Cardiac muscle cell (in vitro differentiated cells and primary cell): Measurements from ENCODE around the gene ANO5. TPM values are rescaled to one million over a fixed set of nuclear protein-coding genes. Genes with fewer than 3 reads are reported as not detected.

ENCODE experiments used
- DNase-seq, 2 donors: peaks; one replicate each; pipeline versions ENCODE4 v3.0.0 to v3.0.0-alpha.2; 2010 to 2017; ENCODE audit warnings: low read depth in 1 of 2, low spot score in 1 of 2
- H3K27ac ChIP-seq: fragments of 200-600 bp; sonication (generic); 2 replicates; pipeline ENCODE4 v1.5.1; 2016
- H3K27me3 ChIP-seq: fragments of 200-600 bp; sonication (generic); 2 replicates; pipeline ENCODE4 v1.6.0; 2016; ENCODE audit warnings: control low read depth
- H3K36me3 ChIP-seq: fragments of 200-600 bp; sonication (generic); 2 replicates; pipeline ENCODE4 v1.5.1; 2016; ENCODE audit warnings: control low read depth
- H3K4me1 ChIP-seq: fragments of 200-600 bp; sonication (generic); 2 replicates; pipeline ENCODE4 v1.8.1; 2017; ENCODE audit warnings: low read depth, mild to moderate bottlenecking, mixed run types
- H3K4me3 ChIP-seq: fragments of 200-600 bp; sonication (generic); 2 replicates; pipeline ENCODE4 v1.5.1; 2016; ENCODE audit warnings: mild to moderate bottlenecking
- H3K9me3 ChIP-seq: fragments of 200-600 bp; sonication (generic); 2 replicates; pipeline ENCODE4 v1.5.1; 2017; ENCODE audit warnings: low read depth, mild to moderate bottlenecking, control low read depth
- polyA plus RNA-seq: library from polyadenylated mRNA; unstranded; fragments of >200 nt; fragmentation: Nextera tagmentation; extraction: Ambion mirVana; gene quantifications from 2 replicates; pipeline ENCODE4 v1.2.1, GENCODE V29; 2016
- total RNA-seq: library from RNA; depleted of rRNA; stranded (reverse); fragments of >200 nt; gene quantifications from 2 replicates; pipeline ENCODE4 v1.2.3, GENCODE V29; 2016
- TF ChIP-seq, protein P1 (sequence below): IDR thresholded peaks from 2 replicates; pipeline ENCODE4 v1.5.1; 2012; ENCODE audit warnings: low read depth, mild to moderate bottlenecking, low read length

The ANO5 gene
- total and polyA plus RNA-seq, 2 experiments from 2014 or later: 5.3 to 10.9 TPM

- TF ChIP-seq, protein P1, sequence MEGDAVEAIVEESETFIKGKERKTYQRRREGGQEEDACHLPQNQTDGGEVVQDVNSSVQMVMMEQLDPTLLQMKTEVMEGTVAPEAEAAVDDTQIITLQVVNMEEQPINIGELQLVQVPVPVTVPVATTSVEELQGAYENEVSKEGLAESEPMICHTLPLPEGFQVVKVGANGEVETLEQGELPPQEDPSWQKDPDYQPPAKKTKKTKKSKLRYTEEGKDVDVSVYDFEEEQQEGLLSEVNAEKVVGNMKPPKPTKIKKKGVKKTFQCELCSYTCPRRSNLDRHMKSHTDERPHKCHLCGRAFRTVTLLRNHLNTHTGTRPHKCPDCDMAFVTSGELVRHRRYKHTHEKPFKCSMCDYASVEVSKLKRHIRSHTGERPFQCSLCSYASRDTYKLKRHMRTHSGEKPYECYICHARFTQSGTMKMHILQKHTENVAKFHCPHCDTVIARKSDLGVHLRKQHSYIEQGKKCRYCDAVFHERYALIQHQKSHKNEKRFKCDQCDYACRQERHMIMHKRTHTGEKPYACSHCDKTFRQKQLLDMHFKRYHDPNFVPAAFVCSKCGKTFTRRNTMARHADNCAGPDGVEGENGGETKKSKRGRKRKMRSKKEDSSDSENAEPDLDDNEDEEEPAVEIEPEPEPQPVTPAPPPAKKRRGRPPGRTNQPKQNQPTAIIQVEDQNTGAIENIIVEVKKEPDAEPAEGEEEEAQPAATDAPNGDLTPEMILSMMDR: no peak
Observed at GRCh38 chr11:22192289-22192641, 620 bp upstream of the ANO5 start.

GRCh38 chr11:22193348-22194051 lies 615 bp downstream of the ANO5 start:
- H3K27me3 ChIP-seq: no peaks in the 10 kb centered on the region
- TF ChIP-seq, protein P1: no peak
- peak overlapping the region; percentile 73 for H3K27ac ChIP-seq
- peak in 1 of 2 donors; percentile 67 for DNase-seq
- H3K9me3 ChIP-seq: no peaks in the 10 kb centered on the region
- peak overlapping the region; percentile 49 for H3K4me3 ChIP-seq
- H3K36me3 ChIP-seq: no peaks in the 10 kb centered on the region
- H3K4me1 ChIP-seq: peaks cover 18% of the 10 kb centered on the region

More at GRCh38 chr11:22192289-22192641, 620 bp upstream of the ANO5 start:
- H3K9me3 ChIP-seq: no peaks in the 10 kb centered on the region
- H3K27ac ChIP-seq: peak overlapping the region; percentile 73
- no peaks in the 10 kb centered on the region for H3K27me3 ChIP-seq
- peaks cover 10% of the 10 kb centered on the region for H3K4me1 ChIP-seq
- DNase-seq: peak in 1 of 2 donors; percentile 36
- no peaks in the 10 kb centered on the region for H3K36me3 ChIP-seq
- H3K4me3 ChIP-seq: peak overlapping the region; percentile 49

GRCh38 chr11:22194306-22194705 lies 1.4 kb downstream of the ANO5 start:
- H3K4me1 ChIP-seq: peaks cover 18% of the 10 kb centered on the region
- H3K27me3 ChIP-seq: no peaks in the 10 kb centered on the region
- H3K4me3 ChIP-seq: peak overlapping the region; percentile 49
- H3K27ac ChIP-seq: peak overlapping the region; percentile 73
- TF ChIP-seq, protein P1: no peak
- H3K9me3 ChIP-seq: no peaks in the 10 kb centered on the region
- H3K36me3 ChIP-seq: no peaks in the 10 kb centered on the region
- no peak for DNase-seq

- H3K4me1 ChIP-seq: peaks cover 17% of the 10 kb centered on the region
- no peaks in the 10 kb centered on the region for H3K36me3 ChIP-seq
- no peak for DNase-seq
- H3K27me3 ChIP-seq: no peaks in the 10 kb centered on the region
- no peak overlapping the region for H3K27ac ChIP-seq
- TF ChIP-seq, protein P1: no peak
- H3K9me3 ChIP-seq: no peaks in the 10 kb centered on the region
- H3K4me3 ChIP-seq: no peak overlapping the region
Observed at GRCh38 chr11:22194907-22195306, 2.0 kb downstream of the ANO5 start.

GRCh38 chr11:22197139-22198005 lies 4.5 kb downstream of the ANO5 start:
- Histone ChIP-seq H3K36me3 (no peaks in the 10 kb centered on the region), H3K9me3 (no peaks in the 10 kb centered on the region), H3K4me3 (no peak overlapping the region), H3K4me1 (peaks cover 15% of the 10 kb centered on the region), H3K27me3 (no peaks in the 10 kb centered on the region), H3K27ac (peak overlapping the region; percentile 19)
- TF ChIP-seq, protein P1: no peak
- DNase-seq: no peak
